ENCODE data around the gene SLC27A2. TPM values are rescaled to one million over a fixed set of nuclear protein-coding genes. Genes with fewer than 3 reads are reported as not detected.

Gene SLC27A2
- total RNA-seq, 2 experiments from 2014 or later = not detected

DNA sequence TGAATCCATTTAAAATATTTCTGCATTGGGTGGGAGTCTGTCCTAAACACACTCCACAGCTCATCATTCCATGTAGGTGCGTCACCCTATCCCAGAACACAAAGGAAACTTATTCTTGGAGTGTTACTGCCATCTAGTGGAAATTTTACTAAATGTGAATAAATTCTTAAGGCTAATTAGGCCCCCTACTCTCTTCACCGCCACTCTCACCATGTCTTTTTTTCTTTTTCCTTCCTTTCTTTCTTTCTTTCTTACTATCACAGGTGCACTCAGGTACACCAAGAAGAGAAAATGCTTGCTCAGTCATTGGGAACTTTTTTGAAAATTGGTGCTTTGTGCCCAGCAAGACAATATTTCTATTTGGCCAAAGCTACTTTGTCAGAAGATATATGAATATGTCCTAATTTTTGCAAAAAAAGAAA, 36.5 kb upstream of the SLC27A2 start:
- no TSS peak for BruUV-seq (replicated peaks)
- Histone ChIP-seq H3K4me2 (ENCODE audit: low read length) (no peak overlapping the region), H4K20me1 (ENCODE audit: insufficient read depth, low read length) (no peaks in the 10 kb centered on the region), H3K36me3 (ENCODE audit: insufficient read depth, low read length) (no peaks in the 10 kb centered on the region), H3K9me2 (ENCODE audit: insufficient read depth, low read length) (no peaks in the 10 kb centered on the region), H3K9me3 (ENCODE audit: low read length) (no peaks in the 10 kb centered on the region), H3K27ac (ENCODE audit: low read depth, low read length, poor library complexity, severe bottlenecking) (no peak overlapping the region), H3K4me3 (ENCODE audit: low read depth, low read length, poor library complexity, severe bottlenecking) (no peak overlapping the region), H3K79me2 (ENCODE audit: insufficient read depth, low read depth, low read length) (no peaks in the 10 kb centered on the region), H3K4me1 (ENCODE audit: insufficient read depth, low read length, poor library complexity, severe bottlenecking) (no peaks in the 10 kb centered on the region), H2AFZ (ENCODE audit: low read length) (no peak overlapping the region)
- DNase-seq (ENCODE audit: low spot score) = peak; percentile 60
- POLR2A ChIA-PET = interaction anchor here (0.7 kb wide), 1 partner anchor 62 kb away, joined by 4 read pairs; no protein-coding TSS in a partner anchor
- intact Hi-C loops (cut with micrococcal nuclease; ENCODE audit: unreplicated experiment) = loop anchor here (10.0 kb wide), 1 partner anchor 1281 kb away; no protein-coding TSS in a partner anchor
- CTCF ChIA-PET (ENCODE audit: unreplicated experiment) = no interaction called here
- TF ChIP-seq, protein P1, sequence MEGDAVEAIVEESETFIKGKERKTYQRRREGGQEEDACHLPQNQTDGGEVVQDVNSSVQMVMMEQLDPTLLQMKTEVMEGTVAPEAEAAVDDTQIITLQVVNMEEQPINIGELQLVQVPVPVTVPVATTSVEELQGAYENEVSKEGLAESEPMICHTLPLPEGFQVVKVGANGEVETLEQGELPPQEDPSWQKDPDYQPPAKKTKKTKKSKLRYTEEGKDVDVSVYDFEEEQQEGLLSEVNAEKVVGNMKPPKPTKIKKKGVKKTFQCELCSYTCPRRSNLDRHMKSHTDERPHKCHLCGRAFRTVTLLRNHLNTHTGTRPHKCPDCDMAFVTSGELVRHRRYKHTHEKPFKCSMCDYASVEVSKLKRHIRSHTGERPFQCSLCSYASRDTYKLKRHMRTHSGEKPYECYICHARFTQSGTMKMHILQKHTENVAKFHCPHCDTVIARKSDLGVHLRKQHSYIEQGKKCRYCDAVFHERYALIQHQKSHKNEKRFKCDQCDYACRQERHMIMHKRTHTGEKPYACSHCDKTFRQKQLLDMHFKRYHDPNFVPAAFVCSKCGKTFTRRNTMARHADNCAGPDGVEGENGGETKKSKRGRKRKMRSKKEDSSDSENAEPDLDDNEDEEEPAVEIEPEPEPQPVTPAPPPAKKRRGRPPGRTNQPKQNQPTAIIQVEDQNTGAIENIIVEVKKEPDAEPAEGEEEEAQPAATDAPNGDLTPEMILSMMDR (conservative IDR thresholded peaks at IDR 0.05; ENCODE audit: low read length) = peak; percentile 80
- TF ChIP-seq EZH2phosphoT487 (IDR thresholded peaks at IDR 0.05; ENCODE audit: borderline replicate concordance, low read depth, low read length) = no peak

DNA sequence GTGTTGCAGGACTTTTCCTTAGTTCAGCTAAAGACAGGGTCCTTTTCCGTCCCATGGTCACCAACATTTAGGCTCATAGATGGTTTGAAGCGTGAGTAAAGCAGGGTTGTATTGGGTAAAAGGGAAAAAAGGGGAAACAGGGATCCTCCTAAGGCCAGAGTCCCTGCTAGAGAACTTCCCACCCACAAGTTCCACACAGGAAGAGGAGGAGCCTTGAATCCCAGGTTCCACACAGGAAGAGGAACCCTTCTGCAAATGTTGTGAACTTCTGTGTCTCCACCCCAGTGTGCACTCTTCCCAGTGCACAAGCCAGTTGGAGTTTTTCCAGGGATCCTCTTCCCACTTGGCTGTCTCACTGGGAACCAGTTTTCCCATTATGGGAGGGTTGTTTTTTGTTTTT, 35.4 kb upstream of the SLC27A2 start:
- Histone ChIP-seq H3K79me2 (ENCODE audit: insufficient read depth, low read depth, low read length) (no peaks in the 10 kb centered on the region), H3K4me3 (ENCODE audit: low read depth, low read length, poor library complexity, severe bottlenecking) (no peak overlapping the region), H3K9me2 (ENCODE audit: insufficient read depth, low read length) (no peaks in the 10 kb centered on the region), H3K4me2 (ENCODE audit: low read length) (no peak overlapping the region), H2AFZ (ENCODE audit: low read length) (no peak overlapping the region), H3K9me3 (ENCODE audit: low read length) (no peaks in the 10 kb centered on the region), H4K20me1 (ENCODE audit: insufficient read depth, low read length) (no peaks in the 10 kb centered on the region), H3K36me3 (ENCODE audit: insufficient read depth, low read length) (no peaks in the 10 kb centered on the region), H3K4me1 (ENCODE audit: insufficient read depth, low read length, poor library complexity, severe bottlenecking) (no peaks in the 10 kb centered on the region), H3K27ac (ENCODE audit: low read depth, low read length, poor library complexity, severe bottlenecking) (no peak overlapping the region)
- ChIA-PET CTCF (ENCODE audit: unreplicated experiment) (no interaction called here), POLR2A (no interaction called here)
- no peak for DNase-seq (ENCODE audit: low spot score)
- BruUV-seq (replicated peaks) = no TSS peak
- intact Hi-C loops (cut with micrococcal nuclease; ENCODE audit: unreplicated experiment) = loop anchor here (10.0 kb wide), 1 partner anchor 1282 kb away; no protein-coding TSS in a partner anchor
- TF ChIP-seq EZH2phosphoT487 (IDR thresholded peaks at IDR 0.05; ENCODE audit: borderline replicate concordance, low read depth, low read length) = no peak
- TF ChIP-seq, protein P1 (conservative IDR thresholded peaks at IDR 0.05; ENCODE audit: low read length) = no peak

DNA sequence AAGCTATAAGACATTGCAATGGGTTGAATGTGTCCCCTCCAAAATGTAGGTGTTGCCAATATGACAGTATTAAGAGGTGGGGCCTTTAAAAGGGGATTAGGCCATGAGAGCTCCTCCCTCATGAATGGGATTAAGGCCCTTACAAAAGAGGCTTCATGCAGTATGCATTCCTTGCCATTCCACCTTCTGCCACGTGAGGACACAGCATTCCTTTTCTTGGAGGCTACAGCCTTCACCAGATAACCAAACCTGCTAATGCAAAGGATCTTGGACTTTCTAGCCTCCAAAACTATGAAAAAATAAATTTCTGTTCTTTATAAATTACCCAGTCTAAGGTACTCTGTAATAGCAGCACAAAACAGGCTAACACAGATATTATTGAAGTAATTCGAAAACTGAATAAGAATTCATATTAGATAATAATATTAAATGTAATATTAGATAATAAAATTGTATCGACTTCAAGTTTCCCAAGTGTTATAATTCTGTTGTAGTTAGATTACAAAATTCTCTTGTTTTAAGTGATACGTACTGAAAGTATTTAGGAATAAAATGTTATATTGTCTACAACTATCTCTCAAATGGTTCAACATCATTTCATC, 33.5 kb upstream of the SLC27A2 start:
- ChIA-PET POLR2A (interaction anchor here (0.6 kb wide), 2 partner anchors 42 to 44 kb away, joined by 3 to 6 read pairs; no protein-coding TSS in a partner anchor), CTCF (ENCODE audit: unreplicated experiment) (no interaction called here)
- Histone ChIP-seq H3K27ac (ENCODE audit: low read depth, low read length, poor library complexity, severe bottlenecking) (no peak overlapping the region), H3K9me3 (ENCODE audit: low read length) (no peaks in the 10 kb centered on the region), H3K79me2 (ENCODE audit: insufficient read depth, low read depth, low read length) (no peaks in the 10 kb centered on the region), H3K9me2 (ENCODE audit: insufficient read depth, low read length) (no peaks in the 10 kb centered on the region), H3K4me1 (ENCODE audit: insufficient read depth, low read length, poor library complexity, severe bottlenecking) (no peaks in the 10 kb centered on the region), H3K36me3 (ENCODE audit: insufficient read depth, low read length) (no peaks in the 10 kb centered on the region), H2AFZ (ENCODE audit: low read length) (no peak overlapping the region), H3K4me3 (ENCODE audit: low read depth, low read length, poor library complexity, severe bottlenecking) (no peak overlapping the region), H4K20me1 (ENCODE audit: insufficient read depth, low read length) (no peaks in the 10 kb centered on the region), H3K4me2 (ENCODE audit: low read length) (no peak overlapping the region)
- no peak for TF ChIP-seq EZH2phosphoT487 (IDR thresholded peaks at IDR 0.05; ENCODE audit: borderline replicate concordance, low read depth, low read length)
- TF ChIP-seq, protein P1 (conservative IDR thresholded peaks at IDR 0.05; ENCODE audit: low read length) = peak; percentile 46
- intact Hi-C loops (cut with micrococcal nuclease; ENCODE audit: unreplicated experiment) = loop anchor here (10.0 kb wide), 1 partner anchor 1284 kb away; no protein-coding TSS in a partner anchor
- peak; percentile 17 for DNase-seq (ENCODE audit: low spot score)
- no TSS peak for BruUV-seq (replicated peaks)
